ENCODE results near the gene SMARCE1. TPM values are rescaled to one million over a fixed set of nuclear protein-coding genes. Genes with fewer than 3 reads are reported as not detected.
A peak's percentile ranks its signal among the peaks of the same experiment; 100 is the strongest.

Gene SMARCE1
- polyA plus RNA-seq, 2 of the 4 experiments (the other 2 are of a cell fraction), result 109 to 111 TPM

- TF ChIP-seq FOSB (CRISPR knock-in tag; IDR thresholded peaks at IDR 0.05) (no peak), PBX3 (IDR thresholded peaks at IDR 0.05) (no peak), KDM1A (IDR thresholded peaks at IDR 0.05; ENCODE audit: low read depth) (no peak)
Observed at GRCh38 chr17:40613467-40614154, 34.0 kb downstream of the SMARCE1 start (continued).

GRCh38 chr17:40612599-40613244 is 34.9 kb downstream of the SMARCE1 start:
- H3K9me3 ChIP-seq, result no peaks in the 10 kb centered on the region
- DNase-seq (ENCODE audit: low read depth in 1 of 2, low spot score in 1 of 2), result no peak
- ChIA-PET POLR2A (no interaction called here), CTCF (interaction anchor here (0.5 to 20.0 kb wide), 9 partner anchors 9 to 1118 kb away, joined by 3 to 304 read pairs (median 20); no protein-coding TSS in a partner anchor)
- TF ChIP-seq POLR2A (IDR thresholded peaks at IDR 0.05; ENCODE audit: low read length) (peak; percentile 2; the same call in 1 of the 2 replicates), PBX3 (IDR thresholded peaks at IDR 0.05) (no peak)
- H3K4me1 ChIP-seq, result peaks cover 8% of the 10 kb centered on the region
- 70% methylated on average over 11 of the region's 11 CpGs for WGBS (ENCODE audit: missing lambda C conversion rate)
- H3K27ac ChIP-seq, result no peak overlapping the region
- no peak overlapping the region for H3K4me2 ChIP-seq
- no peak for ATAC-seq
- H3K4me3 ChIP-seq, result no peak overlapping the region
- FAIRE-seq, result no peak

DNA sequence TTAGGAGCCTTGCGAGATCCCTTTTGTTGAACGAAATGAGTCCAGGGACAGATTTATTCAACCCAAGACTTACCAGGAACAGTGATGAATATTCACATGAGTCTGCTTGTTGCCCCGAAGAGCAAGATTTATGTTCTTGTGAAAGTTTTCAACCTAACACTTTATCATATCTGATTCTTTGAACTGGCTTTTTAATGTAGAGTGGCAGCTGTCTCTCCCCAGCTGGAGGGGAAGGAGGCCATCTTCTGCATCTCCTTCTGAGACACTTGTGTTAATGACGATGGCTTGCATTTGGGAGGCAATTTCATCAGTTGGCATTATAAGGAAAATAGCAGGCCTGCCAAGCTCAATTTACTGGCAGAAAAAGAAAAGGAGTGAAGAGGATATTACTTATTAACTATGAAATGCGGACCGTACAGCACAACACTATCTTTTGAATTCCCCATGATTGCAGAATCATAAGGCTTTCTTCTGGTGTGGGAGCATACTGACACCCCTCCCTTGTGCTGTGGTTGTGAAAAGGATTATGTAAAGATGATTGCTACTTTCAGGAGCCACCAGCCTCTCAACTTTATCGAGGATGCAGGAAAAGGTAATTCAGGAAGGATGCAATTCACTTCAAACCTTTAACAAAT is 35.7 kb downstream of the SMARCE1 start:
- Histone ChIP-seq H3K4me1 (peaks cover 8% of the 10 kb centered on the region), H3K4me3 (no peak overlapping the region), H3K4me2 (no peak overlapping the region), H3K9me3 (no peaks in the 10 kb centered on the region), H3K27ac (no peak overlapping the region)
- DNase-seq (ENCODE audit: low read depth in 1 of 2, low spot score in 1 of 2), result no peak
- TF ChIP-seq MAFK (IDR thresholded peaks at IDR 0.05; ENCODE audit: partially characterized antibody) (no peak), RNF2 (IDR thresholded peaks at IDR 0.05; ENCODE audit: borderline replicate concordance, low read depth) (no peak), TP53 (CRISPR knock-in tag; IDR thresholded peaks at IDR 0.05) (no peak), ZSCAN20 (CRISPR knock-in tag; IDR thresholded peaks at IDR 0.05) (no peak), EP300 (IDR thresholded peaks at IDR 0.05) (no peak), BHLHE40 (IDR thresholded peaks at IDR 0.05; ENCODE audit: low read depth, low read length) (no peak), PBX3 (IDR thresholded peaks at IDR 0.05) (no peak), NPAS2 (CRISPR knock-in tag; IDR thresholded peaks at IDR 0.05; ENCODE audit: borderline replicate concordance) (no peak), NR3C1 (IDR thresholded peaks at IDR 0.05) (no peak), FOXS1 (CRISPR knock-in tag; IDR thresholded peaks at IDR 0.05) (no peak), CBX2 (IDR thresholded peaks at IDR 0.05; ENCODE audit: borderline replicate concordance, low read depth) (no peak), HEYL (CRISPR knock-in tag; IDR thresholded peaks at IDR 0.05) (no peak), CHD2 (IDR thresholded peaks at IDR 0.05; ENCODE audit: low read length, partially characterized antibody) (no peak), ZC3H11A (IDR thresholded peaks at IDR 0.05) (no peak), NFE2L2 (conservative IDR thresholded peaks at IDR 0.05; ENCODE audit: low read length) (no peak), PHF8 (IDR thresholded peaks at IDR 0.05; ENCODE audit: borderline replicate concordance, low read depth) (no peak), POLR2AphosphoS2 (conservative IDR thresholded peaks at IDR 0.05; ENCODE audit: low read length) (no peak)
- FAIRE-seq, result no peak
- no peak for ATAC-seq
- WGBS (ENCODE audit: missing lambda C conversion rate), result 71% methylated on average over 7 of the region's 7 CpGs
- CTCF ChIA-PET, result interaction anchor here (0.5 to 20.0 kb wide), 6 partner anchors 18 to 1056 kb away, joined by 3 to 304 read pairs (median 7); no protein-coding TSS in a partner anchor
- POLR2A ChIA-PET, result no interaction called here
